Fibroblast of the aortic adventitia (primary cell): ENCODE results near the gene SCN8A. TPM values are rescaled to one million over a fixed set of nuclear protein-coding genes. Genes with fewer than 3 reads are reported as not detected.

Experiments
- DNase-seq: peaks from one replicate; pipeline ENCODE4 v3.0.0-alpha.2; 2010; ENCODE audit warnings: low read depth
- H3K4me3 ChIP-seq: 2 replicates; pipeline ENCODE4 v1.5.1; 2011; ENCODE audit warnings: low read depth, mild to moderate bottlenecking, control low read depth, low read length, moderate library complexity
- total RNA-seq: library from RNA; depleted of rRNA; stranded (reverse); fragments of >200 nt; gene quantifications from 2 replicates; pipeline ENCODE4 v1.2.3, GENCODE V29; 2012; ENCODE audit warnings: low replicate concordance
- TF ChIP-seq, protein P1 (sequence below): IDR thresholded peaks from 2 replicates; pipeline ENCODE4 v1.5.1; 2011; ENCODE audit warnings: mild to moderate bottlenecking, low read length, control low read depth, inconsistent platforms; ENCODE audit not compliant: insufficient read depth

The SCN8A gene
- total RNA-seq, 1 donor = 7.9 TPM

DNA sequence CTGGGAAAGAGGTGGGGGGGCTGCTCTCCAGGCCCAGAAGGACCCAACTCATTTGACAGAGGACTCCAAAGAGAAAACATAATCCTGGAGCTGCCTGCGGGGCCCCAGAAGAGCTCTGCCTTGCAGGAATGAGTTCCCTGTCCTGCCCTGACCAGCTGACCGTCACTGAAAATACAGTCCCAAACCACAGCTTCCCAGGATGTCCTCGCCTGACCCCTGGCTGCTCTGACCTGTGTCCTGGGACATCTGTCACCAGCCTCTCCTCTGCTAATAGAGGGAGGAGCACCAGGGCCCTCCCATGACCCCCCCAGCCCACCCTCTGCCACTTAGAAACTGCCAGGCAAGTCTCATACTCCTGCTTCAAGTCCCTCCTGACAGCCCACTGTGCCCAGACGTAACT, 247.7 kb downstream of the SCN8A start:
- no peak for DNase-seq
- TF ChIP-seq, protein P1, sequence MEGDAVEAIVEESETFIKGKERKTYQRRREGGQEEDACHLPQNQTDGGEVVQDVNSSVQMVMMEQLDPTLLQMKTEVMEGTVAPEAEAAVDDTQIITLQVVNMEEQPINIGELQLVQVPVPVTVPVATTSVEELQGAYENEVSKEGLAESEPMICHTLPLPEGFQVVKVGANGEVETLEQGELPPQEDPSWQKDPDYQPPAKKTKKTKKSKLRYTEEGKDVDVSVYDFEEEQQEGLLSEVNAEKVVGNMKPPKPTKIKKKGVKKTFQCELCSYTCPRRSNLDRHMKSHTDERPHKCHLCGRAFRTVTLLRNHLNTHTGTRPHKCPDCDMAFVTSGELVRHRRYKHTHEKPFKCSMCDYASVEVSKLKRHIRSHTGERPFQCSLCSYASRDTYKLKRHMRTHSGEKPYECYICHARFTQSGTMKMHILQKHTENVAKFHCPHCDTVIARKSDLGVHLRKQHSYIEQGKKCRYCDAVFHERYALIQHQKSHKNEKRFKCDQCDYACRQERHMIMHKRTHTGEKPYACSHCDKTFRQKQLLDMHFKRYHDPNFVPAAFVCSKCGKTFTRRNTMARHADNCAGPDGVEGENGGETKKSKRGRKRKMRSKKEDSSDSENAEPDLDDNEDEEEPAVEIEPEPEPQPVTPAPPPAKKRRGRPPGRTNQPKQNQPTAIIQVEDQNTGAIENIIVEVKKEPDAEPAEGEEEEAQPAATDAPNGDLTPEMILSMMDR = no peak
- no peak overlapping the region for H3K4me3 ChIP-seq

DNA sequence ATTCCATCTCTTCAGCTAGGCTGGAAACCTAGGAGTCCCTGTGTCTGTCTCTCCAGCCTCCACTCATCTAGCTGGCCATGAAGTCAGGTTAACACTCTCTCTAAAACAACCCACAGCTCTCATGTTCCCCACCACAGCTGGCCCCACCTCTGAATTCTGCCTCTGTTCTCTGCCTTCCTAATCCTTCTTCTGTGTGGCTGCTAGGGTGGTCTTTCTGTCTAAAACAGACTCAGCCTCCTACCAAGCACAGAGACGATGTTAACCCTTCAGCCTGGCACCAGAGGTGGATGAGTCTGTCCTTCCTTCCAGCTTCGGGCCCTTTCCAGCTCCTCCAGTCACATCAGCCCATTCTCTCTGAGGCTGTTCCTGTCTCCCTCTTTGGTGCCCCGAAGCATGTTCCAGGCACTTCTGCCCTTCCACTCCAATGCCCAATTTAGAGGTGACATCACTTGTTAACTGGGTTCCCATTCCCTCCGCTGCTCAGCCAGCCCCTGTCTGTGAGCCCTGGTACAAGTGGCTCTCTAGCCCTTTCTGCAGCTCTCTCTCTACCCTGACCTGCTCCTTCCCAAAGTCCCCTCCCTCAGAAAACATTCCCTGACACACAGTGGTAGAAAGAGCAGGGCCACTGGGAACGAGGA, 248.4 kb downstream of the SCN8A start:
- no peak overlapping the region for H3K4me3 ChIP-seq
- TF ChIP-seq, protein P1 = no peak
- no peak for DNase-seq

- H3K4me3 ChIP-seq = no peak overlapping the region
- TF ChIP-seq, protein P1 = no peak
- no peak for DNase-seq
Measured at GRCh38 chr12:51840966-51841365, 249.9 kb downstream of the SCN8A start.

- DNase-seq = no peak
- no peak overlapping the region for H3K4me3 ChIP-seq
- TF ChIP-seq, protein P1 = no peak
Measured at GRCh38 chr12:51841727-51842126, 250.7 kb downstream of the SCN8A start.

- TF ChIP-seq, protein P1 = no peak
- no peak overlapping the region for H3K4me3 ChIP-seq
- no peak for DNase-seq
Measured at GRCh38 chr12:51844854-51845253, 253.8 kb downstream of the SCN8A start.

- TF ChIP-seq, protein P1 = no peak
- no peak overlapping the region for H3K4me3 ChIP-seq
- DNase-seq = no peak
Measured at GRCh38 chr12:51845482-51845881, 254.4 kb downstream of the SCN8A start.

DNA sequence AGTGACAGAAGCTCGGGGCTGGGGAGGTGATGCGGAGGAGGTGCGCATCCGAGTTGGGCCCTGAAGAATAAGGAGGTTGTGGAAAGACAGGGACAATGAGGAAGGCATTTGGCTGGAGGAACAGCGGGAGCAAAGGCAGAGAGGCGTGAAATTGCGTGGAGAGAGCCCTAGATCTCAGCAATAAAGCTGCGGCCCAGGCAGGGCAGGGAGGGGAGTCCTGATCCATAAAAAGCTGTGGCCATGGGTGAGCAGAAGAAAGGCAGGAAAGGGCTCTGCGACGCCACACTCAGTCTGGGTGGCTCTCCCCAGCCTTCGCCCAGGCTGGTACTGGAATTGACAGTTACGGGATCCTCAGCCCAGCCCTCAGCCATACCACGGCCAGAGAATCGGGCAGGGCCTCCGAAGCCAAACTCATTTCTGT, 255.2 kb downstream of the SCN8A start:
- DNase-seq = no peak
- H3K4me3 ChIP-seq = no peak overlapping the region
- TF ChIP-seq, protein P1 = no peak
